IPS DF 6.9 (cell line): Measurements from ENCODE around the gene PNPLA1.

ENCODE experiments used
- DNase-seq: peaks from one replicate; pipeline ENCODE4 v3.0.0-alpha.2; 2013; ENCODE audit warnings: low read depth, low spot score
- H3K27ac ChIP-seq: one replicate; pipeline ENCODE4 v1.5.1; 2013; ENCODE audit warnings: low read length, control low read depth
- H3K27me3 ChIP-seq: 2 replicates; pipeline ENCODE4 v1.6.1; 2013; ENCODE audit warnings: mild to moderate bottlenecking, low read length; ENCODE audit not compliant: control insufficient read depth, insufficient read depth
- H3K36me3 ChIP-seq: 2 replicates; pipeline ENCODE4 v1.6.1; 2013; ENCODE audit warnings: low read length; ENCODE audit not compliant: control insufficient read depth, insufficient read depth
- H3K4me1 ChIP-seq: 2 replicates; pipeline ENCODE4 v1.6.1; 2013; ENCODE audit warnings: low read length; ENCODE audit not compliant: control insufficient read depth, insufficient read depth
- H3K4me3 ChIP-seq: 2 replicates; pipeline ENCODE4 v1.5.1; 2013; ENCODE audit warnings: mild to moderate bottlenecking, low read length
- H3K9me3 ChIP-seq: 2 replicates; pipeline ENCODE4 v1.6.1; 2013; ENCODE audit warnings: low read length, inconsistent platforms; ENCODE audit not compliant: control insufficient read depth, insufficient read depth
- WGBS: extraction: QIAGEN DNeasy Blood & Tissue Kit; methylation state at CpG from one replicate; pipeline ENCODE4 v1.1.7; 2013; ENCODE audit warnings: mixed read lengths, missing lambda C conversion rate; ENCODE audit not compliant: insufficient read length, insufficient coverage; 5-methylcytosine and 5-hydroxymethylcytosine counted together

Gene PNPLA1

GRCh38 chr6:36268478-36269275, 1.2 kb upstream of the PNPLA1 start:
- WGBS, result no CpG with 5 or more reads among the region's 12 CpGs
- H3K9me3 ChIP-seq, result no peaks in the 10 kb centered on the region
- H3K27ac ChIP-seq, result no peak overlapping the region
- H3K36me3 ChIP-seq, result no peaks in the 10 kb centered on the region
- peaks cover 2% of the 10 kb centered on the region; the same call in 1 of the 2 replicates for H3K4me1 ChIP-seq
- no peaks in the 10 kb centered on the region for H3K27me3 ChIP-seq
- H3K4me3 ChIP-seq, result no peak overlapping the region
- DNase-seq, result no peak

- Histone ChIP-seq H3K36me3 (no peaks in the 10 kb centered on the region), H3K4me1 (peaks cover 2% of the 10 kb centered on the region; the same call in 1 of the 2 replicates), H3K27ac (no peak overlapping the region), H3K4me3 (no peak overlapping the region), H3K27me3 (no peaks in the 10 kb centered on the region), H3K9me3 (no peaks in the 10 kb centered on the region)
- no CpG with 5 or more reads among the region's 8 CpGs for WGBS
- no peak for DNase-seq
Observed at GRCh38 chr6:36272234-36272633, 2.4 kb downstream of the PNPLA1 start.

- no CpG with 5 or more reads among the region's 5 CpGs for WGBS
- Histone ChIP-seq H3K9me3 (no peaks in the 10 kb centered on the region), H3K4me1 (peaks cover 2% of the 10 kb centered on the region; the same call in 1 of the 2 replicates), H3K4me3 (no peak overlapping the region), H3K27ac (no peak overlapping the region), H3K27me3 (no peaks in the 10 kb centered on the region), H3K36me3 (no peaks in the 10 kb centered on the region)
- no peak for DNase-seq
Observed at GRCh38 chr6:36273067-36273466, 3.2 kb downstream of the PNPLA1 start.

- no CpG with 5 or more reads among the region's 15 CpGs for WGBS
- Histone ChIP-seq H3K27me3 (no peaks in the 10 kb centered on the region), H3K4me1 (peaks cover 2% of the 10 kb centered on the region; the same call in 1 of the 2 replicates), H3K4me3 (no peak overlapping the region), H3K36me3 (no peaks in the 10 kb centered on the region), H3K9me3 (no peaks in the 10 kb centered on the region), H3K27ac (no peak overlapping the region)
- DNase-seq, result no peak
Observed at GRCh38 chr6:36273802-36274514, 4.1 kb downstream of the PNPLA1 start.

- WGBS, result no CpG with 5 or more reads among the region's 13 CpGs
- Histone ChIP-seq H3K9me3 (no peaks in the 10 kb centered on the region), H3K4me3 (no peak overlapping the region), H3K36me3 (no peaks in the 10 kb centered on the region), H3K4me1 (no peaks in the 10 kb centered on the region; the same call in 1 of the 2 replicates), H3K27me3 (no peaks in the 10 kb centered on the region), H3K27ac (no peak overlapping the region)
- no peak for DNase-seq
Observed at GRCh38 chr6:36276581-36277536, 7.0 kb downstream of the PNPLA1 start.

GRCh38 chr6:36277946-36278470, 8.1 kb downstream of the PNPLA1 start:
- Histone ChIP-seq H3K27ac (no peak overlapping the region), H3K4me3 (no peak overlapping the region), H3K9me3 (no peaks in the 10 kb centered on the region), H3K27me3 (no peaks in the 10 kb centered on the region), H3K36me3 (no peaks in the 10 kb centered on the region), H3K4me1 (no peaks in the 10 kb centered on the region; the same call in 1 of the 2 replicates)
- WGBS, result no CpG with 5 or more reads among the region's 2 CpGs
- DNase-seq, result no peak

- no peak for DNase-seq
- H3K4me3 ChIP-seq, result no peak overlapping the region
- H3K4me1 ChIP-seq, result no peaks in the 10 kb centered on the region
- H3K9me3 ChIP-seq, result no peaks in the 10 kb centered on the region
- H3K27me3 ChIP-seq, result no peaks in the 10 kb centered on the region
- WGBS, result no CpG with 5 or more reads among the region's 3 CpGs
- no peaks in the 10 kb centered on the region for H3K36me3 ChIP-seq
- no peak overlapping the region for H3K27ac ChIP-seq
Observed at GRCh38 chr6:36280467-36280866, 10.6 kb downstream of the PNPLA1 start.

GRCh38 chr6:36280983-36281382, 11.1 kb downstream of the PNPLA1 start:
- no CpG with 5 or more reads among the region's 4 CpGs for WGBS
- DNase-seq, result no peak
- H3K4me1 ChIP-seq, result no peaks in the 10 kb centered on the region
- H3K4me3 ChIP-seq, result no peak overlapping the region
- H3K36me3 ChIP-seq, result no peaks in the 10 kb centered on the region
- H3K27me3 ChIP-seq, result no peaks in the 10 kb centered on the region
- no peak overlapping the region for H3K27ac ChIP-seq
- no peaks in the 10 kb centered on the region for H3K9me3 ChIP-seq

GRCh38 chr6:36283608-36284007, 13.7 kb downstream of the PNPLA1 start:
- Histone ChIP-seq H3K9me3 (no peaks in the 10 kb centered on the region), H3K36me3 (no peaks in the 10 kb centered on the region), H3K4me1 (no peaks in the 10 kb centered on the region), H3K27ac (no peak overlapping the region), H3K4me3 (no peak overlapping the region), H3K27me3 (no peaks in the 10 kb centered on the region)
- WGBS, result no CpG with 5 or more reads among the region's 1 CpG
- no peak for DNase-seq

- no CpG with 5 or more reads among the region's 1 CpG for WGBS
- no peaks in the 10 kb centered on the region for H3K27me3 ChIP-seq
- no peaks in the 10 kb centered on the region for H3K36me3 ChIP-seq
- no peak for DNase-seq
- H3K4me1 ChIP-seq, result 0 out of 2 replicates have a peak, but pooled peaks cover 2% of the 10 kb centered on the region
- no peaks in the 10 kb centered on the region for H3K9me3 ChIP-seq
- H3K4me3 ChIP-seq, result no peak overlapping the region
- no peak overlapping the region for H3K27ac ChIP-seq
Observed at GRCh38 chr6:36284359-36284758, 14.5 kb downstream of the PNPLA1 start.
